Activated T-helper 9 cell treated with anti-CD3 and anti-CD28 coated beads, Interleukin-2, amount 50 U/mL, for 16 hours (primary cell): ENCODE results near the gene MCM10.

Source experiments
- DNase-seq: peaks from one replicate; pipeline ENCODE4 v3.0.0-alpha.2; 2020; ENCODE audit warnings: low read depth

MCM10 gene

GRCh38 chr10:13165177-13165576 lies 3.8 kb downstream of the MCM10 start:
- DNase-seq: no peak

GRCh38 chr10:13167568-13167967 lies 6.2 kb downstream of the MCM10 start:
- DNase-seq: no peak

- no peak for DNase-seq
Observed at GRCh38 chr10:13168781-13169180, 7.4 kb downstream of the MCM10 start.

- DNase-seq: no peak
Observed at GRCh38 chr10:13173616-13174015, 12.3 kb downstream of the MCM10 start.

- DNase-seq: no peak
Observed at GRCh38 chr10:13180788-13181187, 19.4 kb downstream of the MCM10 start.

- no peak for DNase-seq
Observed at GRCh38 chr10:13182424-13182823, 21.1 kb downstream of the MCM10 start.

- no peak for DNase-seq
Observed at GRCh38 chr10:13183625-13184024, 22.3 kb downstream of the MCM10 start.

GRCh38 chr10:13184276-13184675 lies 22.9 kb downstream of the MCM10 start:
- no peak for DNase-seq

GRCh38 chr10:13184730-13185514 lies 23.6 kb downstream of the MCM10 start:
- no peak for DNase-seq

GRCh38 chr10:13187135-13187534 lies 25.8 kb downstream of the MCM10 start:
- DNase-seq: no peak

- no peak for DNase-seq
Observed at GRCh38 chr10:13188593-13188992, 27.2 kb downstream of the MCM10 start.

GRCh38 chr10:13189961-13190360 lies 28.6 kb downstream of the MCM10 start:
- no peak for DNase-seq

GRCh38 chr10:13190816-13191215 lies 29.5 kb downstream of the MCM10 start:
- DNase-seq: no peak

- no peak for DNase-seq
Observed at GRCh38 chr10:13191362-13191761, 30.0 kb downstream of the MCM10 start.

GRCh38 chr10:13193637-13194036 lies 32.3 kb downstream of the MCM10 start:
- DNase-seq: no peak

- DNase-seq: no peak
Observed at GRCh38 chr10:13195016-13195415, 33.7 kb downstream of the MCM10 start.

GRCh38 chr10:13201132-13201531 lies 39.8 kb downstream of the MCM10 start:
- DNase-seq: no peak

- DNase-seq: no peak
Observed at GRCh38 chr10:13206091-13206490, 44.7 kb downstream of the MCM10 start.

- no peak for DNase-seq
Observed at GRCh38 chr10:13206546-13207443, 45.4 kb downstream of the MCM10 start.

- no peak for DNase-seq
Observed at GRCh38 chr10:13213163-13213562, 51.8 kb downstream of the MCM10 start.

GRCh38 chr10:13218878-13219277 lies 57.5 kb downstream of the MCM10 start:
- DNase-seq: no peak

GRCh38 chr10:13219685-13220670 lies 58.6 kb downstream of the MCM10 start:
- no peak for DNase-seq
